ENCODE results near the gene KRT8.

KRT8 gene

GRCh38 chr12:52847335-52848102 lies 57.4 kb downstream of the KRT8 start:
- peak; percentile 49 for DNase-seq (ENCODE audit: low spot score)

All from AG20443 (cell line).